ENCODE results near the gene NKG7.
"Not testable (repeated sequence)": the region's sequence is repeated elsewhere in the genome, so short reads cannot be mapped to it uniquely, and the experiment has no call there.

The NKG7 gene

DNA sequence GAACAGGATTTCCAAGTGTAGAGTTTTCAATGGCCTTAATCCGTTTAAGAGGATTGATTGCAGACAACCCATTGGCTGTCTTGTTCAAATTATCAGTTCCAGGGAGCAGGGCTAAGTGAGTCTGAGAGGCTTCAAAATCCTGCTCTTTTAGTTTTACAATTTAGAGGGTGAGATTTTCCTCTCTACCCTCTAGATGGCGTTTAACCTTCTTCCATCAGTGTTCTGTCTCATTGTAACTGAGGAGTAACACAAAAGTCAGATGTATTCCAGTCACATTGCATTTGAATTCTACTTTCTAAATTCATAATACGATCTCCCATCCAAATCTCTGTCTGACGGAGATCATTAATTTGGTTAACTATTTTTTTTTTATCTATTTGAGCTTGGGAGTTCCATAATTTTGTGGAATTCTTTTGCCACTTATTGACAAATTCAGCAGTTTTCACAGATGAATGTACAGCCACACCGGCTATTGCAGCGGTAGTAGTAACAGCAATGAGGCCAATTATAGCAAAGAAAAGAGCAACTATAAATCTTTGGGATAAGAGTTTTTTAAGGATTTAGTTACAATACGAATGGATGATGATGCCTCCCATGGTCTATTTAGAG lies 25.7 kb upstream of the NKG7 start:
- ATAC-seq, result no peak
- Mint-ChIP-seq H3K27me3 (no peaks in the 10 kb centered on the region), H3K4me1 (peaks cover 48% of the 10 kb centered on the region), H3K9me3 (peaks cover 8 to 18% of the 10 kb centered on the region in 2 donors), H3K27ac (no peak overlapping the region), H3K4me3 (no peak overlapping the region)
- DNase-seq, result no peak

DNA sequence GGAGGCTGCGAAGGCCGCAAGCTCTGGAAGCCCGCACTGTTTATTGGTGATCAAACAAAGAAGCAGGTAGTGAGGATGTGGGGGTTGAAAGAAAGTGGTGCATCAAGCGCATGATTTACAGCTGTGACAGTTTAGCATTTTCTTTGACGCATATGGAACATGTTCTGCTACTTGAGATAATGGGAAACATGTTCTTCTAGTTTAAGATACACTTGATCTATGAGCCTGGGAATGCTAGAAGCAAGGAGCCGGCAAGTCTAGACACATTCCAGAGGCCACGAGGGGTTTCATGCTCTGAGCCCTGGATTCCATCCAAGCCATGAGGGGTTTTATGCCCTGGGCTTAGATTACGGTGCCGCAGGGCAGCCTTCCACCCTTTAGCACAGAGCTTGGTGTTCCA lies 25.0 kb upstream of the NKG7 start:
- not testable (repeated sequence) for H3K27me3 Mint-ChIP-seq, H3K4me3 Mint-ChIP-seq, ATAC-seq, H3K27ac Mint-ChIP-seq, DNase-seq
- Mint-ChIP-seq H3K9me3 (peaks cover 8 to 11% of the 10 kb centered on the region in 2 donors), H3K4me1 (peaks cover 55% of the 10 kb centered on the region)

DNA sequence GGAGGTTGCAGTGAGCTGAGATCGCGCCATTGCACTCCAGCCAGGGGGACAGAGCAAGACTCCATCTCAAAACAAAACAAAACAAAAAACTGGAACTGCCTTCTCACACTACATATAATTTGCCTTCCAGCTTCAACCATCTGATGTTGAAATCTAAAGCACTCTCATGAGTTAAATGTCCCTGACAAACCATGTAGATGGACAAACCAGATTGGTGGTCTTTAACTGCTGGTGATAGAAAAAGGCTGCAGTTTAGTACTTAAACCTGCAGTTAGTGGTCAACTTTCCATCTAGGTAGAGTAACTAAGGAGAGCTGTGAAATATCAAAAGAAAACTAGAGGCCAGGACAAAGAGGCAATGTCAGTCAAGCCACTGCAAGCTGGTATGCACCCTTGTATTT lies 23.7 kb upstream of the NKG7 start:
- H3K27ac Mint-ChIP-seq, result no peak overlapping the region
- DNase-seq, result no peak

DNA sequence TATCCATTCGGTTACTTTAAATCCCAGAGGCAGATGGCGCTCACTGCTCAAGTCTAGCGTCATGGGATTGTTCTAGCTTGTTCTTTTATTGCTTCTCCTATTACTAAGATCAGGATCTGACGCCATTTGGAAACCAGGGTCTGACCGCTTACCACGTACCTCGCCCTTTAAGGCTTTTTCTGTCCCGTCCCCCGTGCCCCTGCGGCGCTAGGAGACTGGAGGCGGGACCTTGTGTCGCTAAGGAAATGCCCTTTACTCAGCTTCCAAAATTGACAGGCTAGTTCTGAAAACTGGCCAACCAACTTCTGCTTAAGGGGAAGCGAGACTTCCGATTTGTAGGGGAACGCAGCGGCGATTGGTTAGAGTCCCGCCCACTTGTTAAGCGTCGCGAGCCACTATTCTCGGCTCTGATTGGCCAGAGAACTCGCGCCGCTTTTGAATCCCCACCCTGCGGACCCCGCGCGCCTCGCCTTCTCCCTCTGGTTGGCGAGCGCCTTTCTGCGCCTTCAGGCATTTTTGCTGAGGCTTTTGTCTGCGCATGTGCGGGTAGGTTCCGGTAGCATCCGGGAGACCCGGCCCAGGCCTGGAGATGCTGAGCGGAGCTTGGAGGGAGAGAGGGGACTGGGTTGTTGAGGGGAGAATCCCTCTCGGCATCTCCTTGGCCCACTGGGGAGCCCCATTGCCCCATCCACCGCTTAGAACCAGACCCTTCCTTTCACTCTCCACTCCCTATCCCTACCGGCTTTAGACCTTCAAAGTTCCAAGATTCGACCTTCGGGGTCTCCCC lies 21.8 kb upstream of the NKG7 start:
- peaks cover 64% of the 10 kb centered on the region for H3K4me1 Mint-ChIP-seq
- peaks cover 7% of the 10 kb centered on the region for H3K27me3 Mint-ChIP-seq
- H3K4me3 Mint-ChIP-seq, result peak overlapping the region; percentile 97 to 99
- ATAC-seq, result peak; percentile 91
- H3K27ac Mint-ChIP-seq, result peak overlapping the region; percentile 96 to 98
- H3K9me3 Mint-ChIP-seq, result no peaks in the 10 kb centered on the region
- DNase-seq, result peak; percentile 94 to 98

More for the DNA sequence above, 23.7 kb upstream of the NKG7 start:
- ATAC-seq, result no peak
- Mint-ChIP-seq H3K9me3 (no peaks in the 10 kb centered on the region), H3K4me3 (peak overlapping the region; percentile 19 to 47), H3K27me3 (peaks cover 4% of the 10 kb centered on the region), H3K4me1 (peaks cover 62% of the 10 kb centered on the region)

DNA sequence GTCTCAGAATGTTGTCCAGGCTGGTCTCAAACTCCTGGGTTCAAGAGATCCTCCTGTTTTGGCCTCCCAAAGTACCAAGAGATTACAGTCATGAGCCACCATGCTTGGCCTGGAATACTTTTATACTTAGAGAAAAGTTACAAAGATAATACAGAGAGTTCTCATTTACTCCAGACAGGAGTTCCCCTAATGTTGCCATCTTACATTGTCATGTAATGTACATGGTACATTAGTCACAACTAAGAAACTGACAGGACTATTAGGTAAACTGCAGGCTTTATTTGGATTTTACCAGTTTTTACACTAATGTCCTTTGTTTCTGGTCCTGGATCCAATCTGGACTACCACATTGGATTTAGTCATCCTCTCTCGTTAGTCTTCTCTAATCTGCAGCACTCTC lies 20.2 kb upstream of the NKG7 start:
- H3K27ac Mint-ChIP-seq, result peak overlapping the region; percentile 54 to 79
- H3K4me1 Mint-ChIP-seq, result peaks cover 67% of the 10 kb centered on the region
- DNase-seq (no peak), ATAC-seq (no peak)
- no peaks in the 10 kb centered on the region for H3K9me3 Mint-ChIP-seq
- H3K27me3 Mint-ChIP-seq, result peaks cover 7% of the 10 kb centered on the region
- peak overlapping the region; percentile 41 to 56 for H3K4me3 Mint-ChIP-seq

DNA sequence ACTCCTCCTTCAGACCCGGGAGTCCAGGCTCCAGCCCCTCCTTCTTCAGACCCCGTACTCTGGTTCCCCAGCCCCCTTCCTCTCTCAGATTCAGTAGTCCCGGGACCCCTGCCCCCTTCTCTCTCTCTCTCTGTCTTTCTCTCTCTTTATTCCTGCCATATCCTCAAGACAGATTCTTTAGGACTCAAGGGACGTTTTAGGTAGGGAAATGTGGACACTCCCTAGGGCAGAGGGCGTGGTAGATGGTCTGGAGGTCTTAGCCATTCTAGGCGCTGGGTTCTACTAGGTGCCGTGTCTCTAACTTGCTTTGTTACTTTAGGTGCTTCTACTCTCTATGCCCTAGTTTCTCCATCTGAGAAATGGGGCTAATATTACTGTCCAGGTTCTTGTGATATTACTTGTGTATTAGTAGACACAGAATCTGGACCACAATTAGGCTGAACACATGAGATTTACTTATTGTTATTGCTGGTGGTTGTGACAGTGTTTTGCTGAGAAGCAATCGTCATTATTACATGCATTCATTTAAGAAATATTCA lies 18.7 kb upstream of the NKG7 start:
- DNase-seq, result no peak
- Mint-ChIP-seq H3K9me3 (no peaks in the 10 kb centered on the region), H3K4me1 (peaks cover 74% of the 10 kb centered on the region), H3K4me3 (peak overlapping the region; percentile 54 to 57), H3K27me3 (peaks cover 7% of the 10 kb centered on the region), H3K27ac (peak overlapping the region; percentile 93 to 95)
- ATAC-seq, result no peak

DNA sequence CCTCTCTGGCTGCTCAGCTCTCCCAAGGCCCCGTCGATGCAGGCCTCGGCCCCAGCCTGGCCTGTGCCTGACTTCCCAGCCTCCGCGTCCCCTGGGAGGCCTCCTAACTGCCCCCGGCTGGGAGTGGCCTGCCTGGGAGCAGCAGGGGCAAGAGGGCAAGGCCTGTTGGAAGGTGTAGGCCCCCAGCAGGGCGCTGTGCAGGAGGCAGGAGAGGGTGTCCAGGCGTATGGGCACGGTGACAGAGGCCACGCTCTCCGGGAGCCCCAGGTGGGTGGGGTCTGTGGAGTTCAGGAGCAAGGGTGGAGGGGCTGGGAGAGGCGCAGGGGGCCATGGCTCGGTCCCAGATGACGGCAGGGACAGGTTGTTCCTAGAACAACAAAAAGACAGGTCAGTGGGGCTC lies 16.7 kb upstream of the NKG7 start:
- Mint-ChIP-seq H3K27me3 (peaks cover 7% of the 10 kb centered on the region), H3K4me3 (no peak overlapping the region), H3K9me3 (no peaks in the 10 kb centered on the region), H3K27ac (no peak overlapping the region), H3K4me1 (peaks cover 54% of the 10 kb centered on the region)
- DNase-seq (no peak), ATAC-seq (no peak)

DNA sequence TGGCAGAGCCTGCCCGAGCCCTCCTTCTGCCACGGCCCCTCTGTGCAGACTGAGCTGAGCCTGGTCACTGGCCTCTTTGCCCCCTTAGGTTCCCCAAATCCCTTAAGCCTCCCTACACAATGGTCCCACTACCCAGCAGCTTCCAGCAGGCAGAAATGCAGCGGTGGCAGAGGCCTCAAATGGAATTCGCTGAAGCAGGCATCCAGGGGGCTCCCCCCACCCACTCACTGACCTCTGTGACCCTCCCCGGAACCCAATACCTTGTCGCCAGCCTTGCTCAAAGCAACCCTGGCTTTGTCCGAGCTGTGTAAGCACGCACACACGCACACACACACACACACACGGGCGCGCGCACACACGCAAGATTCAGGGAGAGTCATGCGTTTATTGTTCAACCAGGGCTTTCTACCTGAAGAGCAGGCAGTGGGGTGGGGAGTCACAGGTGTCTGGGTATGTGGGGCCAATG lies 15.5 kb upstream of the NKG7 start, which contains the start of gene LIM2:
TSS of gene LIM2 (minus strand) at position 51 of the 466 bp plus-strand sequence. CDS start 531 bp downstream, outside the sequence.
- H3K9me3 Mint-ChIP-seq, result no peaks in the 10 kb centered on the region
- H3K27me3 Mint-ChIP-seq, result peaks cover 7% of the 10 kb centered on the region
- ATAC-seq (peak; percentile 14), DNase-seq (no peak)
- H3K4me3 Mint-ChIP-seq, result no peak within 1 kb of the TSS
- H3K4me1 Mint-ChIP-seq, result peaks cover 45% of the 10 kb centered on the region
- peak within 1 kb of the TSS in 1 of 2 donors; percentile 36 for H3K27ac Mint-ChIP-seq

DNA sequence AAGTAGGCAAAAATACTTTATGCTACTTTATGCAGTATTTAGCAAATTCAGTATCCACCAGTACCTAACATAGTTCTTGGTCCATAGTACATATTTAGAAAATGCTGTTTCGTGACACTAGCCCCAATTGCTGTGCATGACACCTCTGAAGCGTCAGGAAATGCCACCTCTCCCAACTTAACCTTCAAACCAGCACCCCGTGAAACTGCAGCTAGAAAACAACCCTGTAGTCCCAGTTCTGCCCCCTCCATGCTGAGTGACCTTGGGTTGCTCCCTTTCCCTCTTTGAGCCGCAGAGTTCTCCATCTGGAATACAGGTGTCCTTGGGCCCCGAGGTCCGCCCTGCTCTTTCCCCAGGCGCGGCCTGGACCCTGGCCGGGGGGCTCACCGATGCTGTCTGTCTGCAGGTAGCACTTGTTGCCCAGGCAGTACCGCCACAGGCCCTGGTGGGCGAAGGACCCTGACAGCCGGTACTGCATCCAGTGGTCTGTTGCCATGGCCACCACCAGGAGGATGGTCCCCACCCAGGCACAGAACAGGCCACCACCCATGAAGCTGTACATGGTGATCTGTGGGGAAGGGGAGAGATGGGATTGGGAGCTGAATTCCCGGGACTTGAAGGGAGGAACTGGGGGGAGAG lies 14.5 kb upstream of the NKG7 start:
- Mint-ChIP-seq H3K4me3 (no peak overlapping the region), H3K9me3 (no peaks in the 10 kb centered on the region), H3K27me3 (peaks cover 7% of the 10 kb centered on the region), H3K4me1 (peaks cover 39% of the 10 kb centered on the region), H3K27ac (no peak overlapping the region)
- DNase-seq (no peak), ATAC-seq (peak; percentile 28)

DNA sequence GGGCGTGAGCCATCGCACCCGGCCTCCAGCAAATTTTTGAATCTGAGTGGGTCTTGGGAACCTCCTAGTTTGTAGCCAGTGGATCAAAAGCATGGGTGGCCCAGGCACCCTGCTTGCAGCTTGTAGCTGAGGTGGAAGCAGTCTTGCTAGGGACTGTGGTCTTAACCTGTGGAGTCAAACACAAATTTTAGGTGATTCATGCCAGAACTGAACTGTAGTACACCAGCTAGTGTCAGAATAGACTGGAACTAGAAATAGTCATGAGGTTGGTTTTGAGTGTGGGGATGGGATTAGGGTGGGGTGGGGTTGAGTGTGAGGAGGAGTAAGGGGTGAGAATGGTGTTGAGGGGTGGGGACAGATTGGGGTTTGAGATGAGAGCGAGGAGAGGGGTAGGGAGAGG lies 9.6 kb upstream of the NKG7 start:
- Mint-ChIP-seq H3K4me3 (no peak overlapping the region), H3K9me3 (peaks cover 0 to 15% of the 10 kb centered on the region in 2 donors), H3K4me1 (peaks cover 23% of the 10 kb centered on the region), H3K27ac (no peak overlapping the region), H3K27me3 (no peaks in the 10 kb centered on the region)
- no peak for ATAC-seq
- DNase-seq, result no peak

DNA sequence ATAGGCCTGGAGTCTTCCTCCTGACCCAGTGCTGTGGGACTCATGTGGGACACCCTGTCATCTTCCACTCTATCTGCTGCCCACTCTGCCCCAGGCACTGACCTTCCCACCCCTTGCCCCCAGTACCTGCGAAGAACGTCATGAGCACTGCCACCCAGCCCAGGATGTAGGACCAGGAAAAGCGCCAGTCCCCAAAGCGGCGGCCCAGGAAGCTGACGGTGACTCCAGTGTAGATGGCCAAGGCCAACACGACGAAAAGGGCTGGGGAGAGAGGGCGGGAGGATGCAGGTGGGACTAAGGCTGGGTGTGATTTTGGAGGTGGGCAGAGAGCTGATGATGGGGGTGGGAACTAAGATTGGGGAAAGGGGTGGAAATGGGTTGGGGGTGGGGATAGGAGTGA lies 7.9 kb upstream of the NKG7 start:
- no peak for ATAC-seq
- H3K27ac Mint-ChIP-seq, result peak overlapping the region in 1 of 2 donors; percentile 87

DNA sequence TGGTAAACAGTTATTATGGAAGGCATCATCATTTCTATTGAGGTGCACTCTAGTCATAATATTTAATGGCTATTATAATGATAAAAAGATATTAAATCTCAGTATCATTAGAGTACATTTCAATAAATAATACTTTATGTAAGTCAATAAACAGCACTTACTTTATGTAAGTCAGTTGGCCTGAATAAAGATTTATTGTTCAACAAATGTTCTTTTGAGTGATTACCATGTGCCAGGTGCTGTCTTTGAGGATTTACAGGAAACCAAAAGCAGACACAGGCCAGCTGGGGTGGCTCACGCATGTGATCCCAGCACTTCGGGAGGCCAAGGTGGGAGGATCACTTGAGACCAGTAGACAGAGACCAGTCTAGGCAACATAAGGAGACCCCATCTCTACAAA lies 5.0 kb upstream of the NKG7 start:
- H3K4me1 Mint-ChIP-seq, result peaks cover 66% of the 10 kb centered on the region

More for the DNA sequence above, 7.9 kb upstream of the NKG7 start:
- DNase-seq, result no peak
- H3K27me3 Mint-ChIP-seq, result no peaks in the 10 kb centered on the region
- H3K9me3 Mint-ChIP-seq, result peaks cover 0 to 15% of the 10 kb centered on the region in 2 donors
- no peak overlapping the region for H3K4me3 Mint-ChIP-seq
- peaks cover 36% of the 10 kb centered on the region for H3K4me1 Mint-ChIP-seq

DNA sequence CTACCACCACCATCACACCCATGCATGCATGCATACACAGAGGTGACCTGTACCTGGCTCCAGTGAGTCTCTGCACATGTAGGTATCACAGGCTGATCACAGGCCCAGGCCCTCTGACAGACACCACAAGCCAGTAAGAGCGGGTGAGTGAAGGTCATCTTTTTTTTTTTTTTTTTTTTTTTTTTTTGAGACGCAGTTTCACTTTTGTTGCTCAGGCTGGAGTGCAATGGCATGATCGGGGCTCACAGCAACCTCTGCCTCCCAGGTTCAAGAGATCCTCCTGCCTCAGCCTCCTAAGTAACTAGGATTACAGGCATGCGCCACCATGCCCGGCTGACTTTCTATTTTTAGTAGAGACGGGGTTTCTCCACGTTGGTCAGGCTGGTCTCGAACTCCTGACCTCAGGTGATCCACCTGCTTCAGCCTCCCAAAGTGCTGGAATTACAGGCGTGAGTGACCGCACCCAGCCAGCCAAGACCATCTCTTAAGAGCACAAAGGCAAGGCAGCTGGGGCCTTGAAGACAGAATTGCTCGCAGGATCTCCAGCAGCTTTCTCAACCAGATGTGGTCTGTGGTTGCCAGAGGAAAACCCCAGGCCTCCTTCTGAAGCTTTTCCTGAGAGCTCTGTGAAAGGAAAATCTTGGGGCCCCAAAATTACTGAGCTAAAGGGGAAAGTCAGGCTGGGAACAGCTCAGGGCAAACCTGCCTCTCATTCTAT lies 3.2 kb upstream of the NKG7 start:
- no peak for ATAC-seq
- H3K4me3 Mint-ChIP-seq, result peak overlapping the region; percentile 70 to 79
- DNase-seq, result peak in 1 of 2 donors; percentile 48
- no peaks in the 10 kb centered on the region for H3K27me3 Mint-ChIP-seq
- H3K27ac Mint-ChIP-seq, result peak overlapping the region; percentile 8 to 77
- peaks cover 77% of the 10 kb centered on the region for H3K4me1 Mint-ChIP-seq
- H3K9me3 Mint-ChIP-seq, result peaks cover 5 to 15% of the 10 kb centered on the region in 2 donors

More for the DNA sequence above, 5.0 kb upstream of the NKG7 start:
- Mint-ChIP-seq H3K27ac (no peak overlapping the region), H3K9me3 (peaks cover 5 to 23% of the 10 kb centered on the region in 2 donors), H3K4me3 (no peak overlapping the region), H3K27me3 (no peaks in the 10 kb centered on the region)
- DNase-seq (no peak), ATAC-seq (no peak)

DNA sequence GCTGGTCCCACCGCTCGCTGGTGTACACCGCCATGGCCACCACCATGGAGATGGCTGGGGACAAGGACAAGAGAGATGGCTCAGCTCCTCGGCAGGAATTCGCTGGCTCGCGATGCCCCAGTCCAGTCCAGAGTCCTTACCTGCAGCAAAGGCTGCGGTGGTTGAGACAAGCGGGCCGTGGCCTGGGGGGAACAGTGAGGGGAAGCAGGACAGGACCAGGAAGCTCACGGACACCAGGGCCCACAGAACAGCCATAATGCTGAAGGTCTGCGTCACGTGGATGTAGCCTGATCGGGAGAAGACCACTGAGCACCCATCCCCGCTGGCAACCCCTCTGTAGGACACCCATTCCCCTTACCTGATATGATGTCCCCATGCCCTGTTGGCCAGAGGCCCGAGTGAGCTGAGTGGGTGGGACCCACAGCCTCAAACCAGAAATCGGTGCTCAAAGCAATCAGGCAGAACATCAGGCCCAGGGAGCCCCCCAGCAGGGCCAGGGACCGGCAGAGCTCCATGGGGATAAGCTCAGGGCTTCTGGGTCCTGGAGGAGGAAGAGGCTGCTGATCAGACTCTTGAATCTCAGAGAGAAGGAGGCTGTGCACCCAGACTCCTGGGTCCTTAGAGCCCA lies 319 bp downstream of the NKG7 start:
- Mint-ChIP-seq H3K4me3 (peak overlapping the region; percentile 74 to 87), H3K27me3 (no peaks in the 10 kb centered on the region), H3K9me3 (peaks cover 5 to 8% of the 10 kb centered on the region in 2 donors), H3K27ac (peak overlapping the region; percentile 86 to 93), H3K4me1 (peaks cover 83% of the 10 kb centered on the region)
- ATAC-seq (no peak), DNase-seq (no peak)
